Kidney (tissue), 14 donors: Measurements from ENCODE around the gene PTPN1. TPM values are rescaled to one million over a fixed set of nuclear protein-coding genes. Genes with fewer than 3 reads are reported as not detected.

Experiments
- DNase-seq, 5 donors: peaks; one replicate each; pipeline ENCODE4 v3.0.0-alpha.2; 2013 to 2020
- FAIRE-seq: peaks from 2 replicates; lab custom pipeline; 2012; peaks lifted over from hg19 to GRCh38; lab: Jason Lieb, UNC
- H3K27ac ChIP-seq, 2 donors: one replicate each; pipeline ENCODE4 v1.7.0; 2013; ENCODE audit warnings: low read depth in 2 of 2, low read length in 2 of 2, inconsistent platforms in 1 of 2
- H3K27me3 ChIP-seq: one replicate; pipeline ENCODE4 v1.7.1; 2013; ENCODE audit warnings: low read length, inconsistent platforms; ENCODE audit not compliant: control insufficient read depth, insufficient read depth
- H3K36me3 ChIP-seq, 3 donors: one replicate each; pipeline versions ENCODE4 v1.7.0 to v1.7.1; 2013; ENCODE audit warnings: low read length in 3 of 3, control low read depth in 1 of 3, inconsistent platforms in 1 of 3; ENCODE audit not compliant: insufficient read depth in 3 of 3, control insufficient read depth in 2 of 3
- H3K4me1 ChIP-seq, 3 donors: one replicate each; pipeline versions ENCODE4 v1.7.0 to v1.7.1; 2013; ENCODE audit warnings: low read length in 3 of 3, inconsistent platforms in 1 of 3, low read depth in 1 of 3; ENCODE audit not compliant: control insufficient read depth in 2 of 3, insufficient read depth in 2 of 3
- H3K4me3 ChIP-seq, 3 donors: one replicate each; pipeline versions ENCODE4 v1.7.0 to v1.8.1; 2013; ENCODE audit warnings: low read length in 3 of 3, control low read depth in 1 of 3, inconsistent platforms in 1 of 3
- H3K9ac ChIP-seq, 3 donors: one replicate each; pipeline versions ENCODE4 v1.7.0 to v1.7.1; 2013; ENCODE audit warnings: low read length in 3 of 3, control low read depth in 1 of 3, inconsistent platforms in 1 of 3
- H3K9me3 ChIP-seq, 3 donors: one replicate each; pipeline versions ENCODE4 v1.7.0 to v1.7.1; 2013; ENCODE audit warnings: low read length in 3 of 3, control low read depth in 1 of 3, inconsistent platforms in 1 of 3; ENCODE audit not compliant: control insufficient read depth in 2 of 3, insufficient read depth in 1 of 3
- intact Hi-C: fragments of 100-400 bp; cut with DNase I; formaldehyde crosslinking; loops from one replicate; pipeline ENCODE4 v1.11.1; 2022
- microRNA-seq: library from miRNA; unstranded; fragments of <30 nt; microRNA quantifications from one replicate; pipeline ENCODE4 v1.2.0, GENCODE V29; 2020
- polyA plus RNA-seq: library from polyadenylated mRNA; stranded (reverse); fragments of 350-450 nt; fragmentation: Illumina TruSeq; extraction: RNeasy Lipid Tissue Mini Kit (QIAGEN cat#74804); gene quantifications from one replicate; pipeline ENCODE4 v1.2.3, GENCODE V29; 2014; ENCODE audit warnings: low read depth, low replicate concordance; ENCODE audit not compliant: insufficient read depth
- total RNA-seq: library from RNA; stranded (reverse); fragmentation: NEBNext Ultra II Directional; extraction: Animal tissue kit (Norgen Biotek cat#: 25700); gene quantifications from one replicate; pipeline ENCODE4 v1.2.1, GENCODE V29; 2021
- TF ChIP-seq, protein P1 (sequence below): IDR thresholded peaks from 3 replicates; pipeline ENCODE4 v1.5.1; 2012; ENCODE audit warnings: mild to moderate bottlenecking, moderate library complexity, borderline replicate concordance; ENCODE audit not compliant: insufficient read depth; ENCODE audit errors: extremely low read depth
- donor health status: control.
- donor health status: control.
- donor health status: control.
- donor health status: control.
- donor health status: control.
- donor health status: DM: yes; HTN: yes; CAD: no.
- donor health status: Normal renal cell carcinoma (clear cell type).

The PTPN1 gene
- total and polyA plus RNA-seq, 2 donors from 2014 or later, result 29.6 to 80.4 TPM

DNA sequence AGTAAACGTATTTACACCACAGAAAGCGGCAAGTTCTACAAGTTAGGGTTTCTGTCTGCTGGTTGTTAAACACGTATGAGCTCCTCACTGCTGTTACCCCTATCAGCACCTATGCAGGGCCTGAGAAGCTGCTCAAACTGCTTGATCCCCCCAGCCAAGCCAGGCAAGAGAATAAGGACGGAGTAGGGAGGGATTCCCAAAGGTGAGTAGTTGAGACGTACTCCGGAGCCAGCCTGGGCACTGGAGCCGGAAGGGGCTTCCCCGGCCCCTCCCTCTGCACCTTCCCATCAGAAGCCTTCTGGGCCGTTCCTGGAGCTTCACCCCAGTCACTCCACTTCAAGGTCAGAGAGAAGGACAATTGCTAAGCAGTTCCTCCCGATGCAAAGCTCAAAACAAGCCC is 123.2 kb downstream of the PTPN1 start:
- TF ChIP-seq, protein P1, sequence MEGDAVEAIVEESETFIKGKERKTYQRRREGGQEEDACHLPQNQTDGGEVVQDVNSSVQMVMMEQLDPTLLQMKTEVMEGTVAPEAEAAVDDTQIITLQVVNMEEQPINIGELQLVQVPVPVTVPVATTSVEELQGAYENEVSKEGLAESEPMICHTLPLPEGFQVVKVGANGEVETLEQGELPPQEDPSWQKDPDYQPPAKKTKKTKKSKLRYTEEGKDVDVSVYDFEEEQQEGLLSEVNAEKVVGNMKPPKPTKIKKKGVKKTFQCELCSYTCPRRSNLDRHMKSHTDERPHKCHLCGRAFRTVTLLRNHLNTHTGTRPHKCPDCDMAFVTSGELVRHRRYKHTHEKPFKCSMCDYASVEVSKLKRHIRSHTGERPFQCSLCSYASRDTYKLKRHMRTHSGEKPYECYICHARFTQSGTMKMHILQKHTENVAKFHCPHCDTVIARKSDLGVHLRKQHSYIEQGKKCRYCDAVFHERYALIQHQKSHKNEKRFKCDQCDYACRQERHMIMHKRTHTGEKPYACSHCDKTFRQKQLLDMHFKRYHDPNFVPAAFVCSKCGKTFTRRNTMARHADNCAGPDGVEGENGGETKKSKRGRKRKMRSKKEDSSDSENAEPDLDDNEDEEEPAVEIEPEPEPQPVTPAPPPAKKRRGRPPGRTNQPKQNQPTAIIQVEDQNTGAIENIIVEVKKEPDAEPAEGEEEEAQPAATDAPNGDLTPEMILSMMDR, result no peak
- intact Hi-C loops, result no loop called here
- no peak overlapping the region for H3K4me3 ChIP-seq
- no peaks in the 10 kb centered on the region for H3K36me3 ChIP-seq
- H3K27ac ChIP-seq, result no peak overlapping the region
- no peaks in the 10 kb centered on the region for H3K27me3 ChIP-seq
- H3K9ac ChIP-seq, result no peak overlapping the region
- H3K4me1 ChIP-seq, result peaks cover 0 to 17% (median 4%) of the 10 kb centered on the region in 3 donors
- H3K9me3 ChIP-seq, result no peaks in the 10 kb centered on the region
- DNase-seq (no peak), FAIRE-seq (no peak)

DNA sequence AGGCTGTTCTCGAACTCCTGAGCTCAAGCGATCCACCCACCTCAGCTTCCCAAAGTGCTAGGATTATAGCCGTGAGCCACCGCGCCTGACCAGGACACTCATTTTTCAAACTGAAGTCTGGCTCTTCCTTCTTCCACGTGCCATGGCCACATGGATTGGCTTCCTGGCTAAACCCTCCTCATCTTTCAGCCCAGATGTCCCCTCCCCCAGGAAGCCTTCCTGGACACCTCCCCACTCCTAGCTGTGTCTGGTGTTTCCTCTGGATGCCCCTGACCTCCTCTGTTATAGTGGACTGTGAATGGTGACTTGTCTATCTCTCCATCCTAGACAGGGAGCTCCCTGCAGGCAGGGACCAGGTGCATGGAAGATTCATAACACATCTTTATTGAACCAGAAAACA is 124.0 kb downstream of the PTPN1 start:
- TF ChIP-seq, protein P1, result no peak
- Histone ChIP-seq H3K9ac (no peak overlapping the region), H3K36me3 (no peaks in the 10 kb centered on the region), H3K4me1 (peaks cover 0 to 17% (median 4%) of the 10 kb centered on the region in 3 donors), H3K4me3 (no peak overlapping the region), H3K9me3 (no peaks in the 10 kb centered on the region), H3K27me3 (no peaks in the 10 kb centered on the region), H3K27ac (no peak overlapping the region)
- DNase-seq (no peak), FAIRE-seq (no peak)
- intact Hi-C loops, result no loop called here

Small RNA genes lying within 50 kb of the gene (microRNA-seq; reads per million reads assigned to microRNA genes)
- gene MIR1302-5 (not detected), gene MIR645 (not detected)

Other genes with a start within 250 kb of the PTPN1 start
- gene RIPOR3, start 181.2 kb downstream of the PTPN1 start, total RNA-seq, result 14.6 TPM
- 10.5 TPM for gene RIPOR3, start 181.2 kb downstream of the PTPN1 start, polyA plus RNA-seq
- 72.0 TPM for gene PARD6B, start 221.2 kb downstream of the PTPN1 start, total RNA-seq
- gene PARD6B, start 221.2 kb downstream of the PTPN1 start, polyA plus RNA-seq, result 9.2 TPM